K562 (cell line): Measurements from ENCODE around the gene CCT4. TPM values are rescaled to one million over a fixed set of nuclear protein-coding genes. Genes with fewer than 3 reads are reported as not detected.

ENCODE experiments used
- EWSR1 ChIP-seq: fragments of 450-650 bp; IDR thresholded peaks from 2 replicates; pipeline ENCODE4 v1.6.1; 2018; ENCODE audit warnings: borderline replicate concordance, mild to moderate bottlenecking, low read depth, moderate library complexity; ENCODE audit not compliant: partially characterized antibody
- KAT7 ChIP-seq: sonication (generic); formaldehyde crosslinking; IDR thresholded peaks from 2 replicates; pipeline ENCODE4 v1.8.0; 2022; ENCODE audit warnings: missing genetic modification reagents, mild to moderate bottlenecking, borderline replicate concordance
- KDM4B ChIP-seq, 2 experiments: fragments of 450-650 bp in 1 of 2; sonication (generic) in 1 of 2; IDR thresholded peaks; 2 replicates each; pipeline ENCODE4 v1.6.1; 2016 to 2017; ENCODE audit warnings: borderline replicate concordance in 2 of 2, antibody characterized with exemption in 1 of 2, low read depth in 1 of 2, mild to moderate bottlenecking in 1 of 2
- LCOR ChIP-seq: sonication (generic); formaldehyde crosslinking; IDR thresholded peaks from 2 replicates; pipeline ENCODE4 v1.8.0; 2022; ENCODE audit warnings: mild to moderate bottlenecking, missing genetic modification reagents
- MAFG ChIP-seq: fragments of 450-650 bp; conservative IDR thresholded peaks from 2 replicates; pipeline ENCODE4 v1.6.1; 2016; ENCODE audit warnings: missing genetic modification characterization, missing compliant biosample characterization
- MIER1 ChIP-seq: fragments of 450-650 bp; IDR thresholded peaks from 2 replicates; pipeline ENCODE4 v1.6.1; 2016; ENCODE audit warnings: antibody characterized with exemption, mild to moderate bottlenecking, low read depth
- TOE1 ChIP-seq, 2 experiments: fragments of 450-650 bp in 1 of 2; sonication (generic) in 1 of 2; formaldehyde crosslinking in 1 of 2; IDR thresholded peaks; 2 replicates each; pipeline versions ENCODE4 v1.7.1 to v1.8.0; 2016 to 2022; ENCODE audit warnings: borderline replicate concordance in 2 of 2, mild to moderate bottlenecking in 2 of 2, antibody characterized with exemption in 1 of 2, inconsistent platforms in 1 of 2, low read depth in 1 of 2, missing genetic modification reagents in 1 of 2, moderate library complexity in 1 of 2
- polyA plus RNA-seq, 8 experiments: library from polyadenylated mRNA; depleted of rRNA in 4 of 8; stranded (reverse) in 5 of 8; unstranded in 3 of 8; fragments of >200 nt; fragmentation: Nextera tagmentation in 2 of 8; fragmentation: Illumina TruSeq in 1 of 8; extraction: Ambion mirVana in 2 of 8; extraction: Trizol in 1 of 8; gene quantifications; 2 replicates each; pipeline versions ENCODE4 v1.2.1 to v1.2.3, GENCODE V29; 2011 to 2014; ENCODE audit warnings: inconsistent platforms in 1 of 8, missing spikeins in 1 of 8
- total RNA-seq, 7 experiments: library from RNA; depleted of rRNA in 6 of 7; stranded (reverse); fragments of >200 nt in 6 of 7; fragmentation: Illumina TruSeq in 2 of 7; extraction: Trizol in 2 of 7; gene quantifications; 2 replicates each; pipeline versions ENCODE4 v1.2.1 to v1.2.3, GENCODE V29; 2011 to 2021; ENCODE audit warnings: low replicate concordance in 1 of 7
- TF ChIP-seq, protein P1 (sequence below): fragments of 450-650 bp; IDR thresholded peaks from 2 replicates; pipeline ENCODE4 v1.7.1; 2018; ENCODE audit warnings: mild to moderate bottlenecking, low read depth; ENCODE audit not compliant: partially characterized antibody
- TF ChIP-seq, protein P2 (sequence below): fragments of 450-650 bp; formaldehyde crosslinking; IDR thresholded peaks from 2 replicates; pipeline ENCODE4 v1.4.0; 2022; ENCODE audit warnings: mild to moderate bottlenecking, moderate library complexity
- TF ChIP-seq, protein P3 (sequence below): fragments of 450-650 bp; IDR thresholded peaks from 2 replicates; pipeline ENCODE4 v1.6.1; 2016; ENCODE audit warnings: borderline replicate concordance
- TF ChIP-seq, protein P4 (sequence below): fragments of 250-450 bp; sonication (Bioruptor Pico); IDR thresholded peaks from 2 replicates; pipeline ENCODE4 v1.4.0; 2020
- TF ChIP-seq, protein P5 (sequence below): sonication (generic); formaldehyde crosslinking; IDR thresholded peaks from 2 replicates; pipeline ENCODE4 v1.8.1; 2023; ENCODE audit warnings: mild to moderate bottlenecking, missing genetic modification reagents

Gene CCT4
- total and polyA plus RNA-seq, 9 of the 15 experiments (the other 6 are each of a cell fraction or from before 2014, with no cell fraction given): 101 to 368 (median 303) TPM

DNA sequence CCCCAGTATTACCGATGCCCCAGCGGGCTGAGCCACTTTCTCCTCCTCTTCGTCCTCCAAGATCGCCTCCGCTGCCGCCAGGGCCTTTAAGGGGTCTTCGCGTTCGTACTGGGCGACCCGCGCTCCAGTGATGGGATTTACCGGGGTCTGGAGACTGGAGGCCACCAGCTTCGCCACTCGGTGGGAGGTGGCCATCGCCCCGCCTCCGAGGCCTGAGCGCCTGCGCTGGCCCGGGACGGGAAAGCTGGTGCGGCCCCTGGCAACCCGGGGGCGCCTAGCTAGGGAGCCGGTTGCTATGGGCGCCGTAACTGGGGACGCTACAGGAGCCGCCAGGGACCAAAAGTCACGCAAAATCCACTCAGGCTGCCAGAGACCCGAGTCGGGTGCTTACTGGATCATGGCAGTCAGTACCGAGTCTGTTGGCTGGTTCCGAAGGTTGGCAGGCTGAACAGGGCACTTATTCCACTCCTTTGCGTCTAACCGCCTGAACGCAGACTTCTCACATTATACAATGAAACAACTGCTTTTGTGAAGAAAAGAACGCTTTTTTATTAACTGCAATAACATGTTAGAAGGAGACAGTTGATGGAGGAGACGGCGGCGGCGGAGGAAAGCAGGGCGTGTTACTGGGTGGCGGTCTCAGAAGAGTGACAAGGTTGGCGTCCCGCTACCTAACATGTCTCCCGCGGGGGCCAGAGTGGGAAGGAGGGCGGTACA, 34.5 kb downstream of the CCT4 start, which contains the start of gene FAM161A (continued):
- no peak for TF ChIP-seq MAFG
- peak; percentile 66; the same call in 1 of the 2 replicates for TF ChIP-seq KAT7
- TF ChIP-seq MIER1: no peak
- TF ChIP-seq, protein P1, sequence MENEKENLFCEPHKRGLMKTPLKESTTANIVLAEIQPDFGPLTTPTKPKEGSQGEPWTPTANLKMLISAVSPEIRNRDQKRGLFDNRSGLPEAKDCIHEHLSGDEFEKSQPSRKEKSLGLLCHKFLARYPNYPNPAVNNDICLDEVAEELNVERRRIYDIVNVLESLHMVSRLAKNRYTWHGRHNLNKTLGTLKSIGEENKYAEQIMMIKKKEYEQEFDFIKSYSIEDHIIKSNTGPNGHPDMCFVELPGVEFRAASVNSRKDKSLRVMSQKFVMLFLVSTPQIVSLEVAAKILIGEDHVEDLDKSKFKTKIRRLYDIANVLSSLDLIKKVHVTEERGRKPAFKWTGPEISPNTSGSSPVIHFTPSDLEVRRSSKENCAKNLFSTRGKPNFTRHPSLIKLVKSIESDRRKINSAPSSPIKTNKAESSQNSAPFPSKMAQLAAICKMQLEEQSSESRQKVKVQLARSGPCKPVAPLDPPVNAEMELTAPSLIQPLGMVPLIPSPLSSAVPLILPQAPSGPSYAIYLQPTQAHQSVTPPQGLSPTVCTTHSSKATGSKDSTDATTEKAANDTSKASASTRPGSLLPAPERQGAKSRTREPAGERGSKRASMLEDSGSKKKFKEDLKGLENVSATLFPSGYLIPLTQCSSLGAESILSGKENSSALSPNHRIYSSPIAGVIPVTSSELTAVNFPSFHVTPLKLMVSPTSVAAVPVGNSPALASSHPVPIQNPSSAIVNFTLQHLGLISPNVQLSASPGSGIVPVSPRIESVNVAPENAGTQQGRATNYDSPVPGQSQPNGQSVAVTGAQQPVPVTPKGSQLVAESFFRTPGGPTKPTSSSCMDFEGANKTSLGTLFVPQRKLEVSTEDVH: peak; percentile 76
- 0 out of 2 replicates have a peak, but pooled peaks have one; percentile 36 for TF ChIP-seq LCOR (CRISPR knock-in tag)
- TF ChIP-seq, protein P2, sequence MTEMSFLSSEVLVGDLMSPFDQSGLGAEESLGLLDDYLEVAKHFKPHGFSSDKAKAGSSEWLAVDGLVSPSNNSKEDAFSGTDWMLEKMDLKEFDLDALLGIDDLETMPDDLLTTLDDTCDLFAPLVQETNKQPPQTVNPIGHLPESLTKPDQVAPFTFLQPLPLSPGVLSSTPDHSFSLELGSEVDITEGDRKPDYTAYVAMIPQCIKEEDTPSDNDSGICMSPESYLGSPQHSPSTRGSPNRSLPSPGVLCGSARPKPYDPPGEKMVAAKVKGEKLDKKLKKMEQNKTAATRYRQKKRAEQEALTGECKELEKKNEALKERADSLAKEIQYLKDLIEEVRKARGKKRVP: no peak
- TF ChIP-seq, protein P3, sequence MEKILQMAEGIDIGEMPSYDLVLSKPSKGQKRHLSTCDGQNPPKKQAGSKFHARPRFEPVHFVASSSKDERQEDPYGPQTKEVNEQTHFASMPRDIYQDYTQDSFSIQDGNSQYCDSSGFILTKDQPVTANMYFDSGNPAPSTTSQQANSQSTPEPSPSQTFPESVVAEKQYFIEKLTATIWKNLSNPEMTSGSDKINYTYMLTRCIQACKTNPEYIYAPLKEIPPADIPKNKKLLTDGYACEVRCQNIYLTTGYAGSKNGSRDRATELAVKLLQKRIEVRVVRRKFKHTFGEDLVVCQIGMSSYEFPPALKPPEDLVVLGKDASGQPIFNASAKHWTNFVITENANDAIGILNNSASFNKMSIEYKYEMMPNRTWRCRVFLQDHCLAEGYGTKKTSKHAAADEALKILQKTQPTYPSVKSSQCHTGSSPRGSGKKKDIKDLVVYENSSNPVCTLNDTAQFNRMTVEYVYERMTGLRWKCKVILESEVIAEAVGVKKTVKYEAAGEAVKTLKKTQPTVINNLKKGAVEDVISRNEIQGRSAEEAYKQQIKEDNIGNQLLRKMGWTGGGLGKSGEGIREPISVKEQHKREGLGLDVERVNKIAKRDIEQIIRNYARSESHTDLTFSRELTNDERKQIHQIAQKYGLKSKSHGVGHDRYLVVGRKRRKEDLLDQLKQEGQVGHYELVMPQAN: peak; percentile 85
- TF ChIP-seq, protein P4, sequence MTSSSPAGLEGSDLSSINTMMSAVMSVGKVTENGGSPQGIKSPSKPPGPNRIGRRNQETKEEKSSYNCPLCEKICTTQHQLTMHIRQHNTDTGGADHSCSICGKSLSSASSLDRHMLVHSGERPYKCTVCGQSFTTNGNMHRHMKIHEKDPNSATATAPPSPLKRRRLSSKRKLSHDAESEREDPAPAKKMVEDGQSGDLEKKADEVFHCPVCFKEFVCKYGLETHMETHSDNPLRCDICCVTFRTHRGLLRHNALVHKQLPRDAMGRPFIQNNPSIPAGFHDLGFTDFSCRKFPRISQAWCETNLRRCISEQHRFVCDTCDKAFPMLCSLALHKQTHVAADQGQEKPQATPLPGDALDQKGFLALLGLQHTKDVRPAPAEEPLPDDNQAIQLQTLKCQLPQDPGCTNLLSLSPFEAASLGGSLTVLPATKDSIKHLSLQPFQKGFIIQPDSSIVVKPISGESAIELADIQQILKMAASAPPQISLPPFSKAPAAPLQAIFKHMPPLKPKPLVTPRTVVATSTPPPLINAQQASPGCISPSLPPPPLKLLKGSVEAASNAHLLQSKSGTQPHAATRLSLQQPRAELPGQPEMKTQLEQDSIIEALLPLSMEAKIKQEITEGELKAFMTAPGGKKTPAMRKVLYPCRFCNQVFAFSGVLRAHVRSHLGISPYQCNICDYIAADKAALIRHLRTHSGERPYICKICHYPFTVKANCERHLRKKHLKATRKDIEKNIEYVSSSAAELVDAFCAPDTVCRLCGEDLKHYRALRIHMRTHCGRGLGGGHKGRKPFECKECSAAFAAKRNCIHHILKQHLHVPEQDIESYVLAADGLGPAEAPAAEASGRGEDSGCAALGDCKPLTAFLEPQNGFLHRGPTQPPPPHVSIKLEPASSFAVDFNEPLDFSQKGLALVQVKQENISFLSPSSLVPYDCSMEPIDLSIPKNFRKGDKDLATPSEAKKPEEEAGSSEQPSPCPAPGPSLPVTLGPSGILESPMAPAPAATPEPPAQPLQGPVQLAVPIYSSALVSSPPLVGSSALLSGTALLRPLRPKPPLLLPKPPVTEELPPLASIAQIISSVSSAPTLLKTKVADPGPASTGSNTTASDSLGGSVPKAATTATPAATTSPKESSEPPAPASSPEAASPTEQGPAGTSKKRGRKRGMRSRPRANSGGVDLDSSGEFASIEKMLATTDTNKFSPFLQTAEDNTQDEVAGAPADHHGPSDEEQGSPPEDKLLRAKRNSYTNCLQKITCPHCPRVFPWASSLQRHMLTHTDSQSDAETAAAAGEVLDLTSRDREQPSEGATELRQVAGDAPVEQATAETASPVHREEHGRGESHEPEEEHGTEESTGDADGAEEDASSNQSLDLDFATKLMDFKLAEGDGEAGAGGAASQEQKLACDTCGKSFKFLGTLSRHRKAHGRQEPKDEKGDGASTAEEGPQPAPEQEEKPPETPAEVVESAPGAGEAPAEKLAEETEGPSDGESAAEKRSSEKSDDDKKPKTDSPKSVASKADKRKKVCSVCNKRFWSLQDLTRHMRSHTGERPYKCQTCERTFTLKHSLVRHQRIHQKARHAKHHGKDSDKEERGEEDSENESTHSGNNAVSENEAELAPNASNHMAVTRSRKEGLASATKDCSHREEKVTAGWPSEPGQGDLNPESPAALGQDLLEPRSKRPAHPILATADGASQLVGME (CRISPR knock-in tag): no peak
- TF ChIP-seq TOE1 (IDR thresholded peaks at IDR 0.05; ENCODE audit: borderline replicate concordance): peak; percentile 43; the same call in 1 of the 2 replicates
- TF ChIP-seq TOE1 (CRISPR knock-in tag; IDR thresholded peaks at IDR 0.05; ENCODE audit: borderline replicate concordance, low read depth): no peak
- TF ChIP-seq, protein P5, sequence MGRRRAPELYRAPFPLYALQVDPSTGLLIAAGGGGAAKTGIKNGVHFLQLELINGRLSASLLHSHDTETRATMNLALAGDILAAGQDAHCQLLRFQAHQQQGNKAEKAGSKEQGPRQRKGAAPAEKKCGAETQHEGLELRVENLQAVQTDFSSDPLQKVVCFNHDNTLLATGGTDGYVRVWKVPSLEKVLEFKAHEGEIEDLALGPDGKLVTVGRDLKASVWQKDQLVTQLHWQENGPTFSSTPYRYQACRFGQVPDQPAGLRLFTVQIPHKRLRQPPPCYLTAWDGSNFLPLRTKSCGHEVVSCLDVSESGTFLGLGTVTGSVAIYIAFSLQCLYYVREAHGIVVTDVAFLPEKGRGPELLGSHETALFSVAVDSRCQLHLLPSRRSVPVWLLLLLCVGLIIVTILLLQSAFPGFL (CRISPR knock-in tag): 0 out of 2 replicates have a peak, but pooled peaks have one; percentile 67
- TF ChIP-seq EWSR1: no peak
- TF ChIP-seq KDM4B (IDR thresholded peaks at IDR 0.05; ENCODE audit: borderline replicate concordance in 2 of 2, low read depth in 1 of 2): no peak
